Thoracic aorta (tissue), 2 donors: Measurements from ENCODE around the gene SFXN1. TPM values are rescaled to one million over a fixed set of nuclear protein-coding genes. Genes with fewer than 3 reads are reported as not detected.

ENCODE experiments used
- ATAC-seq: fragments of 150-250 bp; one replicate; pipeline ENCODE4 v1.8.0; 2017; ENCODE audit warnings: low read depth; ENCODE audit not compliant: insufficient number of reproducible peaks, low FRiP score
- DNase-seq: peaks from one replicate; pipeline ENCODE4 v3.0.0-alpha.2; 2020; ENCODE audit warnings: low spot score
- H3K27ac ChIP-seq, 2 donors: fragments of 200-600 bp; sonication (generic); 1 replicate in 1 of 2; 2 replicates in 1 of 2; pipeline ENCODE4 v1.5.1; 2016; ENCODE audit warnings: mild to moderate bottlenecking in 2 of 2, moderate library complexity in 2 of 2
- H3K27me3 ChIP-seq: fragments of 200-600 bp; sonication (generic); replicated peaks from 2 replicates; pipeline ENCODE4 v1.6.0; 2016; ENCODE audit warnings: mild to moderate bottlenecking; ENCODE audit not compliant: insufficient read depth
- H3K36me3 ChIP-seq: fragments of 200-600 bp; sonication (generic); one replicate; pipeline ENCODE4 v1.5.1; 2016
- H3K4me1 ChIP-seq, 2 donors: fragments of 200-600 bp; sonication (generic); 1 replicate in 1 of 2; 2 replicates in 1 of 2; pipeline versions ENCODE4 v1.5.1 to v1.6.0; 2016; ENCODE audit warnings: low read depth in 2 of 2, mild to moderate bottlenecking in 1 of 2; ENCODE audit not compliant: control insufficient read depth in 1 of 2
- H3K4me3 ChIP-seq: fragments of 200-600 bp; sonication (generic); 2 replicates; pipeline ENCODE4 v1.5.1; 2016; ENCODE audit warnings: mild to moderate bottlenecking
- H3K9me3 ChIP-seq: fragments of 200-600 bp; sonication (generic); 2 replicates; pipeline ENCODE4 v1.5.1; 2016
- total RNA-seq, 2 donors: library from RNA; depleted of rRNA; stranded (reverse); fragments of >200 nt; gene quantifications; one replicate each; pipeline versions ENCODE4 v1.1.0 to v1.2.3, GENCODE V29; 2016
- TF ChIP-seq, protein P1 (sequence below): fragments of 200-600 bp; sonication (generic); IDR thresholded peaks from one replicate; pipeline ENCODE4 v1.5.1; 2019; ENCODE audit warnings: antibody characterized with exemption

SFXN1 gene
- total RNA-seq, 2 donors from 2014 or later = 22.9 to 50.8 TPM

DNA sequence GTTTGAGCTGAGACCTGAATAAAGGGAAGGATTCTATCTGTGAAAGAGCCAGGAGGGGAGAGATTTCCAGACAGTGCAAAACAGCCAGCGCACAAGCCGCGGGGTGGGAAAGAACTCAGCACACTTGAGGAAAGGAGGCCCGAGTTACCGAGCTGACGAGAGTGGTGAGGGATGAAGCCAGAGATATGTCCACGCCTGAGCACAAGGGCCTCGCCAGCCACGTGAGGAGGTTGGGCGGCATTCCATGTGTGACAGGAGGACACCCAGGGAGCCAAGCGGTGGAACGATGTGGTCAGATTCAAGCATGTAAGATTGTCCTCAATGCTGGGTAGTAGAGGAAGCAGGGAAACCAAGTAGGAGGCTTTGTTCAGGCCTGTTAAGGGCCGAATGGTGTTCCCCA is 17.0 kb upstream of the SFXN1 start:
- no peaks in the 10 kb centered on the region for H3K27me3 ChIP-seq
- DNase-seq (no peak), ATAC-seq (no peak)
- no peaks in the 10 kb centered on the region for H3K9me3 ChIP-seq
- H3K36me3 ChIP-seq = no peaks in the 10 kb centered on the region
- TF ChIP-seq, protein P1, sequence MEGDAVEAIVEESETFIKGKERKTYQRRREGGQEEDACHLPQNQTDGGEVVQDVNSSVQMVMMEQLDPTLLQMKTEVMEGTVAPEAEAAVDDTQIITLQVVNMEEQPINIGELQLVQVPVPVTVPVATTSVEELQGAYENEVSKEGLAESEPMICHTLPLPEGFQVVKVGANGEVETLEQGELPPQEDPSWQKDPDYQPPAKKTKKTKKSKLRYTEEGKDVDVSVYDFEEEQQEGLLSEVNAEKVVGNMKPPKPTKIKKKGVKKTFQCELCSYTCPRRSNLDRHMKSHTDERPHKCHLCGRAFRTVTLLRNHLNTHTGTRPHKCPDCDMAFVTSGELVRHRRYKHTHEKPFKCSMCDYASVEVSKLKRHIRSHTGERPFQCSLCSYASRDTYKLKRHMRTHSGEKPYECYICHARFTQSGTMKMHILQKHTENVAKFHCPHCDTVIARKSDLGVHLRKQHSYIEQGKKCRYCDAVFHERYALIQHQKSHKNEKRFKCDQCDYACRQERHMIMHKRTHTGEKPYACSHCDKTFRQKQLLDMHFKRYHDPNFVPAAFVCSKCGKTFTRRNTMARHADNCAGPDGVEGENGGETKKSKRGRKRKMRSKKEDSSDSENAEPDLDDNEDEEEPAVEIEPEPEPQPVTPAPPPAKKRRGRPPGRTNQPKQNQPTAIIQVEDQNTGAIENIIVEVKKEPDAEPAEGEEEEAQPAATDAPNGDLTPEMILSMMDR = no peak
- H3K4me3 ChIP-seq = no peak overlapping the region
- no peaks in the 10 kb centered on the region for H3K4me1 ChIP-seq
- H3K27ac ChIP-seq = no peak overlapping the region

DNA sequence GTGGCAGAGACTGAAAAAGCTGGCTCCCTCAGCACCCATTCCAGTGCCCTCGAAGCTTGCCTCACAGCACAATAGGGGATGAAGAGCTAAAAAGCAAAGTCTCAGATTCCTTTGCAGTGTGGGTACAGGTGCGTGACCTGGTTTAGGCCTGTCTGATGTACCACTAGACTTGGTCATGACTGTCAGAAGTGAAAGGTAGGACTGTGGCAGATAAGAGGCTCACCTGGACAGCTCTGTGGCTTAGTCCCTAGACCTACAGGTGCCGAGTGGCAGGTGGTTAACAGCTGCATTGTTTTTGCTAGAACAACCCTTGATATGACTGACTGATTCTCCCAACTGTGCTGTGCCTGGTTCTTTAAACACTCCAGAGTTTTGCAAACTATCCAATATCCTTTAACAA is 14.7 kb upstream of the SFXN1 start:
- Histone ChIP-seq H3K4me3 (no peak overlapping the region), H3K36me3 (no peaks in the 10 kb centered on the region), H3K27ac (no peak overlapping the region), H3K4me1 (peaks cover 0 to 7% of the 10 kb centered on the region in 2 donors), H3K9me3 (no peaks in the 10 kb centered on the region), H3K27me3 (no peaks in the 10 kb centered on the region)
- no peak for ATAC-seq
- DNase-seq = no peak
- TF ChIP-seq, protein P1 = no peak

DNA sequence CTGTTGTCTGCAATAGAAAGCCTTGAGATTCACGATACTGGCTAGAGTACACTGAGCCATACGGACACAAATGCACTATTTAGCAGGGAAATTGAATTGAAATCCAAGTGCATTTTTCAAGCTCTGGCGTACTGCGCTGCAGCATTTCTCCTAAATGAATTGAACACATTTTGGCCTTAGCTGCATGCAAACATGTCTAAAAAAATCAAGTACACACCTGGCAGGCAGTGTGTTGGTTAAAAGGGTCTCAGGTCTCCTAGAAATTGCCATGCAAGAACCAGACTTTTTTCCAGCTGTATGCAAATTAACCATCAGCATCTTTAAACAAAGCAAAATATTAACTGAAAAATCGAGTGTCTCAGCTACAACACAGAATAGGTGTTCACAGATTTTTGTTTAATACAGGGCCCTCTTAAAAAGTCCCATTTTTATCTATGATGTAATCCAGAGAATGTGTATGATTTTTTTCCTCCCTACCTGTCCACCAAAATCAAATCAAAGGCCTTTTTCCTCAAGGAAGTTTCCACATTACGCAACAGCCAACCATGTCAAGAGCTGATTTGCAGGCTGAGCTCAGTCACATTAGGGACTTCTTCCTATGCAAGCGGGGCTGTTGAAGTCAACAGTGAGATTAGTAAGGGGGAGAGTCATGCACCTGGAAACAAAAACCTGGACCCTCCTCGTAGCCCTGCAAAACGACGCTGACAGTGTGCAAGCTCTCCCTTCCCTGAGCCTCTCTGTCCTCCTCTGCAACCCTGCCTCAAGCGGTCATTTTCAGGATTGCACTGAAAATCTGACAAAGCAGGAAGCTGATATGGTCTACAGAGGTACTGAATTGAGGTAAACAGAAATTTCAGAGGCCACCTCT is 14.1 kb upstream of the SFXN1 start:
- Histone ChIP-seq H3K4me1 (peaks cover 0 to 7% of the 10 kb centered on the region in 2 donors), H3K4me3 (no peak overlapping the region), H3K27me3 (no peaks in the 10 kb centered on the region), H3K36me3 (no peaks in the 10 kb centered on the region), H3K27ac (no peak overlapping the region), H3K9me3 (no peaks in the 10 kb centered on the region)
- TF ChIP-seq, protein P1 = peak; percentile 68
- DNase-seq (no peak), ATAC-seq (peak; percentile 42)

DNA sequence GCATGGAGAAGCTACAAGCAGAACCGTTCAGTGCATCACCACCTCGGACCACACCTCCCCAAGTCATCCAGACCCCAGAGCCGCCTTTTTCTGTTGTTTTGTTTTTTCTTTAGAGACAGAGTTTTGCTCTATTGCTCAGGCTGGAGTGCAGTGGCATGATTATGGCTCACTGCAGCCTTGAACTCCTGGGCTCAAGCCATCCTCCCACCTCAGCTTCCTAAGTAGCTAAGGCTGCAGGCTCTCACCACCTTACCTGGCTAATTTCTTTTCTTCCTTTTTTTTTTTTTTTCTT is 13.5 kb upstream of the SFXN1 start:
- Histone ChIP-seq H3K27ac (no peak overlapping the region), H3K9me3 (no peaks in the 10 kb centered on the region), H3K36me3 (no peaks in the 10 kb centered on the region), H3K27me3 (no peaks in the 10 kb centered on the region), H3K4me3 (no peak overlapping the region), H3K4me1 (peaks cover 0 to 7% of the 10 kb centered on the region in 2 donors)
- TF ChIP-seq, protein P1 = no peak
- ATAC-seq = no peak
- no peak for DNase-seq

DNA sequence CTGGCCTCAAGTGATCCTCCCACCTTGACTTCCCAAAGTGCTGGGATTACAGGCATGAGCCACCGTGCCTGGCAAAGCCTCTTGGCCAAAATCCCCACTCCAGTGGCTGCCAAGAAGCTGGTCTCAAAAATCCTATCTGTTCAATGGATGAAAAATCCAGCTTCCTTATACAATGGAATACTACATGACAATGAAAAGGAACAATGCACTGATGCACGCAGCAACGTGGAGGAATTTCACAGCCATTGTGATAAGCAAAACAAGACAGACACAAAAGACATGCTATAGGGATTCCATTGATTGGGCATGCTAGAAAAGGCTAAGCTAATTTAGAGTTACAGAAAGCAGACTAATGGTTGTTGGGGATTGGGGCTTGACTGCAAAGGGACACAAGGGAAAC is 13.1 kb upstream of the SFXN1 start:
- Histone ChIP-seq H3K27ac (no peak overlapping the region), H3K36me3 (no peaks in the 10 kb centered on the region), H3K4me1 (peaks cover 0 to 7% of the 10 kb centered on the region in 2 donors), H3K27me3 (no peaks in the 10 kb centered on the region), H3K4me3 (no peak overlapping the region), H3K9me3 (no peaks in the 10 kb centered on the region)
- DNase-seq (no peak), ATAC-seq (no peak)
- TF ChIP-seq, protein P1 = no peak
